IMR-90 (cell line): ENCODE data around the gene TMEM45A. TPM values are rescaled to one million over a fixed set of nuclear protein-coding genes. Genes with fewer than 3 reads are reported as not detected.

Source experiments
- ATAC-seq: fragments of 200-7000 bp; cut with Tn5 transposase; 2 replicates; pipeline ENCODE4 v1.9.1; 2020; ENCODE audit warnings: low read depth, mild to moderate bottlenecking, moderate library complexity
- BruUV-seq: library from RNA; stranded (reverse); fragments of 400-500 nt; replicated peaks from 2 replicates; lab custom pipeline; 2021; lab: Mats Ljungman, UMichigan
- CTCF ChIA-PET: fragments of 300-600 bp; formaldehyde crosslinking; extraction: SDS; loops from one replicate; lab custom pipeline; 2021; ENCODE audit warnings: antibody characterized with exemption; lab: Yijun Ruan, JAX
- POLR2A ChIA-PET: fragments of 300-600 bp; sonication (Branson Sonifier 250); formaldehyde crosslinking; loops from one replicate; lab custom pipeline; 2022; ENCODE audit warnings: antibody characterized with exemption; ENCODE audit not compliant: unreplicated experiment; lab: Charles Lee
- DNase-seq: peaks from one replicate; pipeline ENCODE4 v3.0.0; 2013
- H2AFZ ChIP-seq: replicated peaks from 2 replicates; pipeline ENCODE3; 2013; ENCODE audit warnings: low read length, mild to moderate bottlenecking; ENCODE audit not compliant: poor library complexity
- H2AK5ac ChIP-seq: 2 replicates; pipeline ENCODE4 v1.6.1; 2013; ENCODE audit warnings: low read depth, low read length, inconsistent platforms
- H2AK9ac ChIP-seq: replicated peaks from 2 replicates; pipeline ENCODE3; 2013; ENCODE audit warnings: mild to moderate bottlenecking, low read depth, low read length, moderate library complexity; ENCODE audit not compliant: poor library complexity
- H2BK120ac ChIP-seq: 2 replicates; pipeline ENCODE4 v1.6.1; 2013; ENCODE audit warnings: low read depth, low read length, inconsistent platforms
- H2BK15ac ChIP-seq: 3 replicates; pipeline ENCODE4 v1.6.1; 2013; ENCODE audit warnings: low read depth, low read length, inconsistent platforms
- H2BK20ac ChIP-seq: 2 replicates; pipeline ENCODE4 v1.6.1; 2013; ENCODE audit warnings: low read depth, mild to moderate bottlenecking, inconsistent platforms, low read length, moderate library complexity
- H2BK5ac ChIP-seq: 2 replicates; pipeline ENCODE4 v1.6.1; 2013; ENCODE audit warnings: mild to moderate bottlenecking, low read depth, low read length, inconsistent platforms; ENCODE audit not compliant: poor library complexity, severe bottlenecking
- H3K14ac ChIP-seq: replicated peaks from 2 replicates; pipeline ENCODE4 v1.6.1; 2013; ENCODE audit warnings: low read depth, low read length, inconsistent platforms
- H3K18ac ChIP-seq: 2 replicates; pipeline ENCODE4 v1.6.1; 2013; ENCODE audit warnings: low read depth, low read length, control low read depth
- H3K23ac ChIP-seq: 2 replicates; pipeline ENCODE4 v1.6.1; 2013; ENCODE audit warnings: low read depth, low read length, inconsistent platforms
- H3K27ac ChIP-seq: 2 replicates; pipeline ENCODE4 v1.5.1; 2013; ENCODE audit warnings: mild to moderate bottlenecking, control low read depth, low read length; ENCODE audit not compliant: insufficient read depth
- H3K27me3 ChIP-seq: 2 replicates; pipeline ENCODE4 v1.6.1; 2013; ENCODE audit warnings: low read length; ENCODE audit not compliant: control insufficient read depth, insufficient read depth
- H3K36me3 ChIP-seq: 2 replicates; pipeline ENCODE4 v1.6.1; 2013; ENCODE audit warnings: low read length, mixed read lengths; ENCODE audit not compliant: control insufficient read depth, insufficient read depth
- H3K4ac ChIP-seq: 2 replicates; pipeline ENCODE4 v1.6.1; 2013; ENCODE audit warnings: low read depth, low read length, inconsistent platforms
- H3K4me1 ChIP-seq: 2 replicates; pipeline ENCODE4 v1.6.1; 2013; ENCODE audit warnings: low read length, mixed read lengths; ENCODE audit not compliant: control insufficient read depth, insufficient read depth
- H3K4me2 ChIP-seq: 2 replicates; pipeline ENCODE4 v1.6.1; 2013; ENCODE audit warnings: low read depth, mild to moderate bottlenecking, control low read depth, low read length, moderate library complexity
- H3K4me3 ChIP-seq: 2 replicates; pipeline ENCODE4 v1.5.1; 2013; ENCODE audit warnings: low read depth, mild to moderate bottlenecking, control low read depth, low read length, moderate library complexity; ENCODE audit not compliant: insufficient read depth
- H3K56ac ChIP-seq: 2 replicates; pipeline ENCODE4 v1.6.1; 2013; ENCODE audit warnings: low read length, inconsistent platforms; ENCODE audit not compliant: insufficient read depth; ENCODE audit errors: extremely low read depth
- H3K79me1 ChIP-seq, 2 experiments: 2 replicates each; pipeline ENCODE4 v1.6.1; 2013; ENCODE audit warnings: low read length in 2 of 2, inconsistent platforms in 1 of 2, low read depth in 1 of 2
- H3K9ac ChIP-seq: 2 replicates; pipeline ENCODE4 v1.6.1; 2013; ENCODE audit warnings: low read depth, low read length, control low read depth
- H3K9me1 ChIP-seq: 2 replicates; pipeline ENCODE4 v1.6.1; 2013; ENCODE audit warnings: low read length, inconsistent platforms; ENCODE audit not compliant: insufficient read depth
- H3K9me3 ChIP-seq: 2 replicates; pipeline ENCODE4 v1.6.1; 2013; ENCODE audit warnings: low read length; ENCODE audit not compliant: control insufficient read depth, insufficient read depth
- H4K20me1 ChIP-seq: 2 replicates; pipeline ENCODE4 v1.6.1; 2013; ENCODE audit warnings: low read length, inconsistent platforms; ENCODE audit not compliant: insufficient read depth
- H4K5ac ChIP-seq: 2 replicates; pipeline ENCODE4 v1.6.1; 2013; ENCODE audit warnings: mild to moderate bottlenecking, low read depth, low read length, control low read depth
- H4K8ac ChIP-seq, 2 experiments: 2 replicates each; pipeline ENCODE4 v1.6.1; 2013; ENCODE audit warnings: low read depth in 2 of 2, low read length in 2 of 2, control low read depth in 1 of 2, inconsistent platforms in 1 of 2
- H4K91ac ChIP-seq: 2 replicates; pipeline ENCODE4 v1.6.1; 2013; ENCODE audit warnings: low read depth, low read length, inconsistent platforms; ENCODE audit not compliant: insufficient read depth
- BHLHE40 ChIP-seq: fragments of 150-350 bp; IDR thresholded peaks from 2 replicates; pipeline ENCODE4 v1.6.1; 2016; ENCODE audit warnings: mild to moderate bottlenecking, low read depth, low read length
- CEBPB ChIP-seq: IDR thresholded peaks from 2 replicates; pipeline ENCODE4 v1.6.1; 2012; ENCODE audit warnings: low read depth, low read length, improper control_type of control experiment
- CHD1 ChIP-seq: IDR thresholded peaks from 2 replicates; pipeline ENCODE4 v1.6.1; 2012; ENCODE audit warnings: low read depth, low read length, improper control_type of control experiment
- FOS ChIP-seq: fragments of 150-350 bp; IDR thresholded peaks from 2 replicates; pipeline ENCODE4 v1.6.1; 2016; ENCODE audit warnings: low read depth, low read length
- MAFK ChIP-seq: IDR thresholded peaks from 2 replicates; pipeline ENCODE4 v1.6.1; 2012; ENCODE audit warnings: low read depth, low read length, improper control_type of control experiment
- MAZ ChIP-seq: IDR thresholded peaks from 2 replicates; pipeline ENCODE4 v1.6.1; 2012; ENCODE audit warnings: low read depth, mild to moderate bottlenecking, low read length, improper control_type of control experiment, moderate library complexity, borderline replicate concordance
- MXI1 ChIP-seq: IDR thresholded peaks from 2 replicates; pipeline ENCODE4 v1.6.1; 2012; ENCODE audit warnings: low read depth, mild to moderate bottlenecking, low read length, moderate library complexity, borderline replicate concordance
- NFE2L2 ChIP-seq: fragments of 150-350 bp; IDR thresholded peaks from 2 replicates; pipeline ENCODE4 v1.6.1; 2016; ENCODE audit warnings: low read depth, mild to moderate bottlenecking, low read length
- POLR2A ChIP-seq: IDR thresholded peaks from 2 replicates; pipeline ENCODE4 v1.6.1; 2012; ENCODE audit warnings: mild to moderate bottlenecking, low read depth, low read length
- RAD21 ChIP-seq: IDR thresholded peaks from 2 replicates; pipeline ENCODE4 v1.6.1; 2012; ENCODE audit warnings: low read length, improper control_type of control experiment
- RCOR1 ChIP-seq: IDR thresholded peaks from 2 replicates; pipeline ENCODE4 v1.6.1; 2012; ENCODE audit warnings: mild to moderate bottlenecking, low read length, improper control_type of control experiment; ENCODE audit not compliant: insufficient replicate concordance
- RFX5 ChIP-seq: IDR thresholded peaks from 2 replicates; pipeline ENCODE4 v1.8.0; 2012; ENCODE audit warnings: low read depth, mild to moderate bottlenecking, low read length, moderate library complexity
- SMC3 ChIP-seq: fragments of 150-350 bp; IDR thresholded peaks from 2 replicates; pipeline ENCODE4 v1.6.1; 2016; ENCODE audit warnings: low read depth, mild to moderate bottlenecking, antibody characterized with exemption, low read length, moderate library complexity
- WGBS, 2 experiments: methylation state at CpG; one replicate each; pipeline versions ENCODE4 v1.1.5 to v1.1.7; 2013; ENCODE audit warnings: missing lambda C conversion rate in 2 of 2; ENCODE audit not compliant: insufficient read length in 1 of 2; ENCODE audit errors: extremely low coverage in 2 of 2; 5-methylcytosine and 5-hydroxymethylcytosine counted together
- dilution Hi-C: fragments of 300-500 bp; cut with HindIII; formaldehyde crosslinking; loops from one replicate; pipeline ENCODE4 v1.14.3; 2018; ENCODE audit warnings: low sequenced_read_pairs; ENCODE audit not compliant: unreplicated experiment
- in situ Hi-C: fragments of 300-500 bp; cut with MboI; formaldehyde crosslinking; loops from 3 replicates; pipeline ENCODE4 v1.14.3; 2019; ENCODE audit warnings: low sequenced_read_pairs, inconsistent platforms, mixed read lengths
- intact Hi-C: fragments of 100-400 bp; cut with micrococcal nuclease; formaldehyde crosslinking; loops from 2 replicates; pipeline ENCODE4 v1.10.0; 2022
- polyA plus RNA-seq, 3 experiments: library from polyadenylated mRNA; depleted of rRNA; stranded (reverse); fragments of >200 nt; gene quantifications; 2 replicates each; pipeline ENCODE4 v1.2.3, GENCODE V29; 2012; ENCODE audit warnings: low replicate concordance in 1 of 3
- total RNA-seq: library from RNA; depleted of rRNA; stranded (reverse); fragments of >200 nt; gene quantifications from 2 replicates; pipeline ENCODE4 v1.2.3, GENCODE V29; 2012
- TF ChIP-seq, protein P1 (sequence below): fragments of 150-350 bp; IDR thresholded peaks from 2 replicates; pipeline ENCODE4 v1.6.1; 2017; ENCODE audit warnings: mild to moderate bottlenecking, antibody characterized with exemption, low read length, low read depth
- TF ChIP-seq, protein P2 (sequence below): conservative IDR thresholded peaks from 2 replicates; pipeline ENCODE4 v1.5.1; 2012; ENCODE audit warnings: mild to moderate bottlenecking, low read depth, low read length, improper control_type of control experiment
- TF ChIP-seq, protein P3 (sequence below): fragments of 150-350 bp; IDR thresholded peaks from 2 replicates; pipeline ENCODE4 v1.6.1; 2016; ENCODE audit warnings: low read depth, mild to moderate bottlenecking, low read length, moderate library complexity, borderline replicate concordance

The TMEM45A gene
- total and polyA plus RNA-seq, 2 of the 4 experiments (the other 2 are of a cell fraction) = 13.6 to 21.7 TPM

DNA sequence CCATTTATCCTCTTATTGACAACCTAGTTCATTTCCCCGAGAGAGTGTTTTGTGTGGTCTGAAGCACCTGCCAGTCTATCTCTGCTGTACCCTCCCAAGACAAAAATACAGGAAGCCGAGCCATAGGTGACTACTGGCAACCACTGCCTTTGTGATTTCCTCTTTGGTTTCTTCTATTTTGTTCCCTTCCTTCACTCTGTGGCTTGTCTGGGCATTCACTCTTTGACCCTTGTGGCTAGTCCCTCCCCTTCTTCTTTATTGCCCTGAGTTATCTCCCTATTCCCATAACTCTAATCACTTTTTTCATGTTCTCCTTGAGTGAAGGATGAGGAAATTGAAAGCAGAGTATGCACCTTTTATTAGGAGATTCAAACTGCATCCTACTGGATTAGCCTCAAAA lies 116.9 kb downstream of the TMEM45A start, which contains the start of gene ADGRG7:
TSS of gene ADGRG7 (plus strand) at position 297 of the 400 bp plus-strand sequence. CDS start 256 bp downstream, outside the sequence.
- Histone ChIP-seq H2BK15ac (no peak within 1 kb of the TSS), H3K56ac (no peak within 1 kb of the TSS), H3K4me3 (no peak within 1 kb of the TSS), H3K4ac (no peak within 1 kb of the TSS), H3K14ac (no peak within 1 kb of the TSS), H3K9me3 (no peaks in the 10 kb centered on the region), H3K27me3 (peaks cover 20% of the 10 kb centered on the region), H3K23ac (no peak within 1 kb of the TSS), H2BK5ac (no peak within 1 kb of the TSS), H2BK20ac (no peak within 1 kb of the TSS), H3K9me1 (no peaks in the 10 kb centered on the region), H3K27ac (no peak within 1 kb of the TSS), H2AK5ac (no peak within 1 kb of the TSS), H2AK9ac (no peak within 1 kb of the TSS), H4K5ac (no peak within 1 kb of the TSS), H2BK120ac (no peak within 1 kb of the TSS), H4K20me1 (no peaks in the 10 kb centered on the region), H3K9ac (no peak within 1 kb of the TSS), H3K4me1 (no peaks in the 10 kb centered on the region), H3K79me1 (no peaks in the 10 kb centered on the region), H3K18ac (no peak within 1 kb of the TSS), H4K91ac (no peak within 1 kb of the TSS), H4K8ac (no peak within 1 kb of the TSS), H2AFZ (no peak within 1 kb of the TSS), H3K36me3 (no peaks in the 10 kb centered on the region), H3K4me2 (no peak within 1 kb of the TSS)
- no peak for DNase-seq
- BruUV-seq = no TSS peak
- in situ Hi-C loops = no loop called here
- WGBS, 2 experiments = 40% methylated on average over 1 of the region's 2 CpGs; no CpG with 5 or more reads in 1 of the 2 experiments
- POLR2A ChIA-PET = no interaction called here
- intact Hi-C loops = no loop called here
- CTCF ChIA-PET = no interaction called here
- no peak for ATAC-seq
- dilution Hi-C loops = no loop called here
- TF ChIP-seq MXI1 (no peak), CEBPB (no peak), RAD21 (no peak), POLR2A (no peak), MAFK (no peak), BHLHE40 (no peak), FOS (no peak), NFE2L2 (no peak), RFX5 (no peak), RCOR1 (no peak), SMC3 (no peak), CHD1 (no peak), MAZ (no peak)
- TF ChIP-seq, protein P1, sequence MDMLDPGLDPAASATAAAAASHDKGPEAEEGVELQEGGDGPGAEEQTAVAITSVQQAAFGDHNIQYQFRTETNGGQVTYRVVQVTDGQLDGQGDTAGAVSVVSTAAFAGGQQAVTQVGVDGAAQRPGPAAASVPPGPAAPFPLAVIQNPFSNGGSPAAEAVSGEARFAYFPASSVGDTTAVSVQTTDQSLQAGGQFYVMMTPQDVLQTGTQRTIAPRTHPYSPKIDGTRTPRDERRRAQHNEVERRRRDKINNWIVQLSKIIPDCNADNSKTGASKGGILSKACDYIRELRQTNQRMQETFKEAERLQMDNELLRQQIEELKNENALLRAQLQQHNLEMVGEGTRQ = no peak
- TF ChIP-seq, protein P2, sequence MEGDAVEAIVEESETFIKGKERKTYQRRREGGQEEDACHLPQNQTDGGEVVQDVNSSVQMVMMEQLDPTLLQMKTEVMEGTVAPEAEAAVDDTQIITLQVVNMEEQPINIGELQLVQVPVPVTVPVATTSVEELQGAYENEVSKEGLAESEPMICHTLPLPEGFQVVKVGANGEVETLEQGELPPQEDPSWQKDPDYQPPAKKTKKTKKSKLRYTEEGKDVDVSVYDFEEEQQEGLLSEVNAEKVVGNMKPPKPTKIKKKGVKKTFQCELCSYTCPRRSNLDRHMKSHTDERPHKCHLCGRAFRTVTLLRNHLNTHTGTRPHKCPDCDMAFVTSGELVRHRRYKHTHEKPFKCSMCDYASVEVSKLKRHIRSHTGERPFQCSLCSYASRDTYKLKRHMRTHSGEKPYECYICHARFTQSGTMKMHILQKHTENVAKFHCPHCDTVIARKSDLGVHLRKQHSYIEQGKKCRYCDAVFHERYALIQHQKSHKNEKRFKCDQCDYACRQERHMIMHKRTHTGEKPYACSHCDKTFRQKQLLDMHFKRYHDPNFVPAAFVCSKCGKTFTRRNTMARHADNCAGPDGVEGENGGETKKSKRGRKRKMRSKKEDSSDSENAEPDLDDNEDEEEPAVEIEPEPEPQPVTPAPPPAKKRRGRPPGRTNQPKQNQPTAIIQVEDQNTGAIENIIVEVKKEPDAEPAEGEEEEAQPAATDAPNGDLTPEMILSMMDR = no peak
- TF ChIP-seq, protein P3, sequence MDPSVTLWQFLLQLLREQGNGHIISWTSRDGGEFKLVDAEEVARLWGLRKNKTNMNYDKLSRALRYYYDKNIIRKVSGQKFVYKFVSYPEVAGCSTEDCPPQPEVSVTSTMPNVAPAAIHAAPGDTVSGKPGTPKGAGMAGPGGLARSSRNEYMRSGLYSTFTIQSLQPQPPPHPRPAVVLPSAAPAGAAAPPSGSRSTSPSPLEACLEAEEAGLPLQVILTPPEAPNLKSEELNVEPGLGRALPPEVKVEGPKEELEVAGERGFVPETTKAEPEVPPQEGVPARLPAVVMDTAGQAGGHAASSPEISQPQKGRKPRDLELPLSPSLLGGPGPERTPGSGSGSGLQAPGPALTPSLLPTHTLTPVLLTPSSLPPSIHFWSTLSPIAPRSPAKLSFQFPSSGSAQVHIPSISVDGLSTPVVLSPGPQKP = no peak
